ENCODE results near the gene TMEM131.

The TMEM131 gene

DNA sequence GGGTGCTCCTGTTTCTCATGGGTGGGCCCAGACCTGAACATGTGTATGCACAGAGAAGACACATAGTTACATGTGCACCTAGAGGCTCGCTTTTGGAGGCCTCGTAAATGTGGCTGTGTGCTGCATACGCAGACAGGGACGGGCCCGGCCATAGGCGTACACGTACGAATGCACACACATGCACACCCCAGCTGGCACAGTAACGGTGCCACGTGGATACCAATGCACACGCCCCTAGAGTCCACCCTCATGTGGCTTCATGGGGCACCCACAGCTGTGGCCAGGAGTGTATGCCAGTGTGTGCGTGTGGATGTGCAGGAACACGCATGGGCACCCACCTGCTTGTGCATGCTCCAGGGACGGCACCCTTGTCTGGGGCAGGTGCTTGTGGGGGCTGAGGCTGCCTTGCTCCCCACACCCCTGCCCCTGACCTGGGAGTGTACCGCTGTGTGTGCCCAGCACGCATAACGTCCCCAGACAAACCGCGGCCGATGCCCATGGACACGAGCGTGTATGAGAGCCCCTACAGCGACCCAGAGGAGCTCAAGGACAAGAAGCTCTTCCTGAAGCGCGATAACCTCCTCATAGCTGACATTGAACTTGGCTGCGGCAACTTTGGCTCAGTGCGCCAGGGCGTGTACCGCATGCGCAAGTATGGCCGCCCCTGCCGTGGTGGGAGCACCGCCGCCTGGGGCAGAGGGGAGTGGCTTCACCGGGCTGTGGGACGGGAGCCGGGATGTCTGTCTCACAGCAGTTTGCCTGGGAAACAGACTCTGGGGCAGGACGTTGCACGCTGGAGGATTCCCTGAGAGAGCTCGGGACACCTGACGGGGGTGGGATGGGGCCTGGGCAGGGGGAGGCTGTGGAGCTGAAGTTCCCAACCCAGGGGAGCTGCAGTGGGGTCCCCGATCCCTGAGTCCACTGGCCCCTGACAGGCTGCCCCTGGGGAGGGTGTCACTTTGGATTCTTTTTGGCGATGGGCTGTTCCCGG is 261.4 kb downstream of the TMEM131 start:
- no peak for DNase-seq

DNA sequence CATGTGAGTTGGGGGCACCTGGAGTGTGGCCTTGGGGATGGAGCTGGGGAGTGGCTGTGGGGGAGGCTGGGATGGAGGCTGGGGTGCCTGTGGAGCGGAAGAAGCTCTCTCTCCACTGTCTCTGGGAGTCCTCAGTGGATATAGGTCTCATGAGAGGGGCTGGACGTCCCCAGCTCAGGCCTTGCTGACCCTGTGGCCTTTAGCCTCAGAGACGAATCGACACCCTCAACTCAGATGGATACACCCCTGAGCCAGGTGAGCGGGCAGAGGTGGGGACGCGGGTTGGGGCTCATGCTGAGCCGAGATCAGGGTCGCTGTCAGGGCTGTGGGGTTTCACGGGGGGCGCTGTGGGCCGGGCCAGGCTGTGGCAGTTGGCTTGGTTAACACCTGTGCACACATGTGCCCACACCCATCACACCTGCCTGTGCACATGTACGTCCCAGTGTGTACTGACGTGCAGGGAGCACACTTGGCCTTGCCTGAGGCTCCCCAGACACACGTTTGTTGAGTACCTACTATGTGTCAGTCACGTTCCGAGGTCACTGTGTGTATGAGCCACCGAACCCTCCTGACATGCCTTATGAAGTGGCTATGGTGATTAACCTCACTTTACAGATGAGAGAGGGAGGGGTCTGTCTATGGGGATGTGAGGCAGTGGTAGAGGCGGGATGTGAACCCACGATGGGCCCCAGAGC is 262.3 kb downstream of the TMEM131 start:
- DNase-seq, result no peak

DNA sequence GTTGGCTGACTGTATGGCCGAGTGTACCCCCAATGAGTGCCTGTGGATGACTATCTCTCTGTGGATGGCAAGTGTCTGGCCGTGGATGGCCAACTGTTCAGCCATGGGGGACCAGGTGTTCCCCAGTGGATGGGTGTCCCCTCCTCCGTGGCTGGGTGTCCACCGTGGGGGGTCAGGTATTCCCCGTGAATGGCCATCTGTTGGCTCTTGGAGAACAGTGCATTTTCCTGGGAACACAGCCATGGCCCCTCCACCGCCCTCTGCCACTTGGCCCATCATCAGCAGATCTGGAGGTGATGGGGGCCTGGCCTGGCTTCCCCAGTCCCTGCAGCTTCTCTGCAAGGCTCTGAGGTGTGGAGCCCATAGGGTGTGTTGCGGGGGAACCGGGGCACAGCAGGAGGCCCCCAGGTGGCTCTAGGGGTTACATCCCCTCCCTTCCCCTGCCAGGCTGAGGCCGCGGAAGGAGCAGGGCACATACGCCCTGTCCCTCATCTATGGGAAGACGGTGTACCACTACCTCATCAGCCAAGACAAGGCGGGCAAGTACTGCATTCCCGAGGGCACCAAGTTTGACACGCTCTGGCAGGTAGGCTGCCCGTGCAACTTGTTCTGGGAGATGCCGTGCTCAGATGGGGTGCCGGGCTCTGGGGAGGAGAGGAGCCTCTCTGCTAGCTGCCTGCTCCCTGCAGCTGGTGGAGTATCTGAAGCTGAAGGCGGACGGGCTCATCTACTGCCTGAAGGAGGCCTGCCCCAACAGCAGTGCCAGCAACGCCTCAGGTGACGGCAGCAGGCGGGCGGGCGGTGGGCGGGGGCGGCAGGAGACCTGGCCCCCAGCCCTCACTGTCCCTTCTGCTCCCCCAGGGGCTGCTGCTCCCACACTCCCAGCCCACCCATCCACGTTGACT is 263.1 kb downstream of the TMEM131 start:
- no peak for DNase-seq

DNA sequence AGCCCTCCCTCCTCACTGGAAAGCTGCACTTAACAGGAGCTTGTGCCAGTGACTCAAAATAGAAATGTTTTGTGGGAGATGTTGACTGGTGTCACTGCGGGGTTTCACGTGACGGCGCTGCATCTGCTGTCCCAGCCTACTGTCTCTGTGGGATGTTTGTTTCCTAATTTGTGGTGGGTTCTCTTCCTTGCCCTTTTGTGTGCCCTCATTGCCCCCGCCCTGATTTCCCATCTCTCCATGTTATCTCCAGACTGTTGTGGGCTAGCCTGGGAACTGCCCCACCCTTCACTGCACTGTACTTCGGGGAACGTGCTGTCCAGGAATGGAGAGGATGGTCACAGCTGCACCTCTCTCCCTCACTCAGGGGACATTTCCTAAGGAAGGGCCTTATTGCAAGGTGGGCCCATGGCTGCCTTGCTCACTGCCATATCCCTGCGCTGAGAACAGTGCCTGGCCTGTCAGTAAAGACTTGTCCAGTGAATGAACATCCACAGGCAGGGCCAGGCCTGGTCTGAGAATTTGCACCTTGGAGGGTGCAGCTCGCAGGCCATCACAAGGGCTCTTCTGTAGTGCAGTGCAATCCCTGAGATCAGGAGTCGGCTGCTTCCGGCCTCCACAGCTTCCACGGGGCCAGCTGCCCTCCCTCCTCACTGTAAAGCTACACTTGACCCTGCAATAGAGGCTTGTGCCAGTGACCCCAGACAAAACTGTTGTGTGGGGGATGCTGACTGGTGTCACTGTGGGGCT is 264.3 kb downstream of the TMEM131 start:
- no peak for DNase-seq

DNA sequence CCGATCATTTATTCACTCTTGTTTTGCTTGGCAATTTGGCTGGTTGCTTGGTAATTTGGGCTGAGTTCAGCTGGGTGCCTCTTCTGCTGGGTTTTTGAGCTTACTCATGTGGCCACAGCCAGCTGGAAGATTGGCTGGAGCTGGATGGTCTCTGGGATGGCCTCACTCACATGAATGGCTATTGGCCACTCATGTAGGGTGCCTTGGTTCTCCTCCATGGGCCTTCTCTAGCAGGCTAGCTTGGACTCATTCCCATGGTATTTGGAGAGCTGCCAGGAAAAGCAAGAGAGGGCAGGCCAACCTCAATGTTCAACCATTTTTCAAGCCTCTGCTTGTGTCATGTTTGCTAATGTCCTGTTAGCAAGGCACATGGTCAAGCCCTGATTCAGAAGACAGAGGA is 265.5 kb downstream of the TMEM131 start:
- DNase-seq, result no peak

DNA sequence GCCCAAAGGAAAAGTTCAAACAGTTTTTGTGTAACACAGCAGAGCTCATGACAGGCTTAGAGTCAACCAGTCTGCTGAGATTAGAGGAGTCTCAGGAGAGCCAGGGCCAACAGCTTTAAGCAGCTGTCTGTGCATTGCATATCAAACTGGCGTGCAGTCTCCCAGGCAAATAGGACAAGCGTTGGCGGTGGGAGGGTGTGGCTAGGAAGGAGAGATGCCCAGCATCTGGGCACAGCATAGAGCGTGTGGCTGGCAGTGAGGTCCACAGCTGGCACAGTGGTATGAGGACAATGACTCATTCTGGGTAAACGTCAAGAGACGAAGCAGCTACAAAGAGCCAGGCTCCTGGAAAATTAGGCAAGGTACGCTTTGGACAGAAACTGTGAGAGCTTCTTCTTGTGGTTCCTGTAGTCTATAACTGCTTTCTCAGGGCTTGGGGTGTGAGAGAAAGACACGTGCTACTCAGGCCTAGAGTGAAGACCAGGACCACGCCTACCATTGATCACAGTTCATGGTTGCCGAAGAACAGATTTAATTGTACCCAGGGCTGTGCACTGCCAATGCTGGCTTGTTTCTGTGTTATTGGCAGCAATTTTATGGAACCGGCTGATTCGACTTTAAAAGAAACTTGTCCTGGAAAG is 267.5 kb downstream of the TMEM131 start:
- no peak for DNase-seq

DNA sequence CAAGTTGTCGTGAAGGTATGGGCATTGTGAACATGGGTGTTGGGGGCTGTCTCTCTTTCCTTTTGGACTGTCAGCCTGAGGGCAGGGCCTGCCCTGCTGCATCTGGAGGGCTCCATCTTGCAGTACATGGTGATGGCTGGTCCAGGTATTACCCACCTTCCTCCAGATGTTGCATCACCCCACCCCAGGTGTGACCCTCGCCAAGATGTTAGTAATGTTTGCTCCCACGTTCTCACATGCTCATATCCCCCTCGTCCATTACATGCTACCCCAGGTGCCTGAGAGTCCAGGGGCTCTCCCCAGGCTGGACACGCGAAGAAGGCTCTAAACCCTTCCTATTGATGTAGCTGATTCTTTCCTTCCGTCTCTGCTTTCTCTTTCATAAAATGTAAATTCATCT is 268.5 kb downstream of the TMEM131 start:
- no peak for DNase-seq

DNA sequence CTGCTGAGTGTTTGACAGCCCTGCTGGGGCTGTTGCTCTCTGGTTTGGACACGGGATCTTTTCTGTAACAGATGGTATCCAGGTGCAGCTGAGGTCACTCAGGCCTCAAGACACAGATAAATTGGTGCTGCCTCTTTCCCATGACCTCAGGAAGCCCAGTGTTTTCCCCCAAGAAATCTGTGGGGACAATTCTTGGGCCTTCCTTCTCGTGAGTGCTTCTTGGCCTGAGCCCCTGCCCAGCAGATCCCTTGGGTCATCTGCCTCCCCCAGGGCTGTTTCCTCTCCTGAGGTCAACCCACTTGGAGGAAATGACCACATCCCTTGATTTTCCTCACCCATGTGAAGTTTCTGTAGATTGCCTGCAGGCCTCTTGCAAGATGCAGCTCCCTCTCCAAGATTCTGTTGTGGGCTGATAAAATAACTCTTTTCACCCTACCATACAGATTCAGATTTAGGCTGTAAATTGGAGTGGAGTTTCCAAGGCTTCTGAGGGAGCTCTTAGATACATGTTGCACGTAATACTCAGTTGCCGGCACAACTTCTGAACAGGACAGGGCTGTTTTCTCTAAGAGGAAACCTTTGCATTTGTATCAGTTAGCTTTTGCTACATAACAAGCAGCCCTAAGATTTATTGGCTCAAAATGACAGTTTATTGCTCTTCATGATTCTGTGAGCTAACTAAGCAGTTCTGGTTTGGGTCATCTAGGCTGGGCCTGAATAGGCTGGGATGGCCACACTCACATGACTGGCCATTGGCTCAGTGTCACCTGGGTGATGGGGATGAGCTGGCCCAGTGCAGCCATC is 269.3 kb downstream of the TMEM131 start:
- no peak for DNase-seq

DNA sequence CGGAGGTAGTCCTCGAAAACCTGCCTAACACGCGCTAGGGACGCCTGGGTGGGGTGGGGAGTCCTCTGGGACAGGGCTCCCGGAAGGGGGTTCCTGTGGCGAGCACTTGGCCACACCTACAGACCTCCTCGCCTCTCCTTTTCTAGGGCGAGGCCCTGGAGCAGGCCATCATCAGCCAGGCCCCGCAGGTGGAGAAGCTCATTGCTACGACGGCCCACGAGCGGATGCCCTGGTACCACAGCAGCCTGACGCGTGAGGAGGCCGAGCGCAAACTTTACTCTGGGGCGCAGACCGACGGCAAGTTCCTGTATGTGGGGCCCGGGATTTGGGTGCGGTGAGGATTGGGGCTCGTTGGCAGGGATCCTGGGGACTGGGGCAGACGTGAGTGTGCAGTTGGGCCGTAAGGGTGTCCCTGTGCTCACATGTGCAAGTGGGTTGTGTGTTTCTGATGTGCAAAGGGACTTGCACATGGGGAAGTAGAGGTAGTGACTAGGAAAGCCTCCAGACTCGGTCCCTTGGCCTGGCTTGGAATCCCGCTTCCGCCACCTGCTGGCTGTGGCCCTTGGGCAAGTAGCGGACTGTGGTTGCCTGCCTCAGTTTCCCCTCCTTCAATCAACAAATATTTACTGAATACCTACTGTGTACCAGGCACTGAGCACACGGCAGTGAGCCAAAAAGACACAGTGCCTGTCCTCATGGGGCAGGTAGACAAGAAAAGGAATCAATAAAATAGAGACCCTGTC is 270.6 kb downstream of the TMEM131 start:
- no peak for DNase-seq

DNA sequence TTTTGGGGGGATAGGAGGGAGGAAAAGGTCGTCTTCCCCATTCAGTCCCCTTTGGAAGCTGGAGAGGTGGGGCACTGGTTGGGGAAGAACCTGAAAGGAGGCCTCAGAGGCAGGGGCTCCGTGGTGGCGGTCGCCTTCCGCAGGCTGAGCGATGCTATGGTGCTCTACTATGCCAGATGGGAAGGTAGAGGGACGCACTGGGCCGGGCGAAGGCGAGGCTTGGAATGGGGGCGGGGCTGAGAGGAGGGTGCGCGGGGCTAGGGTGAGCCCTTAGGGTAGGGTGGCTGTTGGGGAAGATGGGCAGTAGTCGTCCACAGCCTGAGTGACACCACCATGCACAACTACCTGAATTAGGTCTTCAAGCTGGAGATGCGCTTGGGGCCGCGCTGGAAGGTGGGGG is 271.2 kb downstream of the TMEM131 start:
- DNase-seq, result no peak

DNA sequence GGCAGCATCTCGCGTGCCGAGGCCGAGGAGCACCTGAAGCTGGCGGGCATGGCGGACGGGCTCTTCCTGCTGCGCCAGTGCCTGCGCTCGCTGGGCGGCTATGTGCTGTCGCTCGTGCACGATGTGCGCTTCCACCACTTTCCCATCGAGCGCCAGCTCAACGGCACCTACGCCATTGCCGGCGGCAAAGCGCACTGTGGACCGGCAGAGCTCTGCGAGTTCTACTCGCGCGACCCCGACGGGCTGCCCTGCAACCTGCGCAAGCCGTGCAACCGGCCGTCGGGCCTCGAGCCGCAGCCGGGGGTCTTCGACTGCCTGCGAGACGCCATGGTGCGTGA is 271.7 kb downstream of the TMEM131 start:
- no peak for DNase-seq

DNA sequence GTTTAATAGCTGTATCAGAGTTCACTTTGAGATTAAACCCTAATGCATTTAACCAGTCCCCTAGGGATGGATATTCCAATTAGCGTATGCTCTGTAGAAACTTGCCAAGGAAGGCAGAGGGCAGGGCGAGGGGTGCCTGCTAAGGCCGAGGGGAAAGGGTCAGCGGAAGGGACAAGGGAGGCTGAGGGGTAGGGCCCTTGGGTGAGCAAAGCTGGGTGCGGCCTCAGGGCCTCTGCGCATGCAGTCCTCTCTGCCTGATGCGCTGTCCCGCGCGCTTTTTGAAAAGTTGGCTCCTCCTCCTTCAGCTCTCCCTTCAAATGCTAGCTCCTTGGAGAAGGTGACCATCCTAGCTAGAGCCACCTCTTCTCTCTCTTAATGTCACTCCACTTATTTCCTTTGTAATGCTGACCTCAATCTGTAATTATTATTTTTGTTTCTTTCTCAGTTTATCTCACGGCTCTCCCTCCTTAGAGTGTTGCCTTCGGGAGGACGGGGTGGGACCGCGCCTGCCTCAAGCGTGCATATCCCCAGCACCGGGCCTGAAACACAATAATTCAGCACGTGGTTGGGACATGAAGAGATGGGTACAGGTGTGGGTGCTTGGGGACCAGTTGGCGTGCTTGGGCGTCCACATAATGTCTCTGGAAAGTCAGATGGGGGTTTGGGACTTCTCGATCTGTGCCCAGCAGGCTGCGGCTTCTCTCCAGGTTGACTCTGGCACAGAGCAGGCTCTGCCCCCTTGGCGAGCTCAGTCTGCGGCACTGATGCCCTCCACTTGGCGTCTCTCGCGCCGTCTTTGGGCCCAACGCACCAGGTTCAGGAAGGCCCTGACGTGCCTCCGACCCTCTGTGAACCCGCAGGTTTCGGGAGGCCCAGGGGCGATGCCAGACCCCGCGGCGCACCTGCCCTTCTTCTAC is 272.3 kb downstream of the TMEM131 start:
- DNase-seq, result no peak

DNA sequence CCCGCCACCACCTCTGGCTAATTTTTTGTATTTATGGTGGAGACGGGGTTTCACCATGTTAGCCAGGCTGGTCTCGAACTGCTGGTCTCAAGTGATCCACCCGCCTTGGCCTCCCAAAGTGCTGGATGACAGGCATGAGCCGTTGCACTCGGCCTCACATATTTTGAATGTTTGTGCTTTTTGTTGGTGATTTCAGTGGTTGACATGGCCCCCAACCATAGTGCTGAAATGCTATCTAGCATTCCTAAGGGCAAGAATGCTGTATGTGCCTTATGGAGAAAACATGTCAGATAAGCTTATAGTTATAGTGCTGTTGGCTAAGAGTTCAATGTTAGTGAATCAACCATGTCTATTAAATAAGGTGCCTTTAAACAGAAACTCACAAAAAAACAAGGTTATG is 273.5 kb downstream of the TMEM131 start:
- DNase-seq, result no peak

DNA sequence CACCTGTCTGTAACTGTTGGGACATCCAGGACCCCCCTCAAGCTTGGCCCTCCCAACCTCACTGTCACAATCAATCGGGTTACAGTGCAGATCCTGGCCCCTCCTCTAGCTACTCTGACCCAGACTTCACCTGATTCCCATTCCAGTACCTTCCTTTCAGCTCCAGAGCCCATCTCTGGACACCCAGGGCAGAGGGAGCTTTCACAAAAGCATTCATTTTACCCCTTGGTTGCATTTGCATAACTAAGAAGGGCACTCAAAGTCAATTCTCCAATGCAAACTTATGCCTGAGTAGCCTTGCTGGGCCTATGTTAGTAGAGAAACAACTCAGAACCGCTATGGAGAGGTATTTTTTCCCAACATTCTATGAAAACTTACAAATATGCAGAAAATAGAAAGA is 275.0 kb downstream of the TMEM131 start:
- DNase-seq, result no peak

DNA sequence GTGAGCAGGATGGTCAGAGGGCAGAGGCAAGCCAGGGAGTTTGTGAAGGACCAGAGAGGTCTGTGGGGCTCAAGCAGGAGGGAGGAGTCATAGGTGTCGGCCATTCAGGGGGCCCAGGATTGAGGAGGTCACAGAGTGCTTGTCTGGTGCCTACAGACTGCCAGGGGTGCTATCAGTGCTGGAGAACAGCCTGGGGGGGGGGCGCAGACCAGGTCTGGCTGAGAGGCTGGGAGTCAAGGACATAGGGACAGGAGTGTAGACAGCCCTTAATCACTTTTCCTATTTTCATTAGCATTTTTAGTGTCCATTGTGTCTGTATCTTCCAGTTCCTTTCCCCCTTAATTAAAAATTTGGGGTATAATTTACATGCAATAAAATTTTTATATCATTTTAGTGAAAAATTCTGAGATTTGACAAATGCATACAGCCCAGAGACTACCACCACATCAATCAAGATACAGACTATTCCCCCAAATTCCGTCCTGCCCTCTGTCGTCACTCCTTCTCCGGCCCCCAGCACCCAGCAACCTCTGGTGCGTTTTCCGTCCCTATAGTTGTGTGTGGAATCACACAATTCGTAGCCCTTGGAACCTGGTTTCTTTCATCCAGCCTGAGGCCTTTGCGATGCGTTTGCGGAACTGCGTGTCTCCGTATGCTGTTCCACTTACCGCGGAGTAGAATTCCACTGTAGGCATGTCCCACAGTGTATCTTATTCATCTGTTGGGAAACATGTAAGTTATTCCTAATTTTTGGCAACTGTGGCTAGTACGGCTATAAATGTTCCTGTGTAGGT is 276.2 kb downstream of the TMEM131 start:
- no peak for DNase-seq

DNA sequence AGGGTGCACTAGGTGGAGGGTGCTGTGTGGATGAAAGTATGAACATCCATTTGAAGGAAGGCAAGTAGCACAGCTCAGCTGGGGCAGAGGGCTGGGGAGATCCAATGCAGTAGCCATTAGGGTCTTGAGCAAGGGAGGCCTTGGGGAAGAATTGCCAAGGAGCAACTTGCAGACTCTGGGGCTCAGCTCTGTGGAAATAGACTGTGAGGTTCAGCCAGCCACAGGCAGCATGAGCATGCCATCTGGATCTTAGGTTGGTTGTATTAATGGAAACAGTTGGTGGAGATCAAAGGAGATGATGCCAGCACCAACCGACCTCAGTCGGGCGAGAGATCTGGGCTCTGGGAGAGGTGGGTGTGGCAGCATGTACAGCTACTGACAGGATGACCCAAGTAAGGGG is 276.8 kb downstream of the TMEM131 start:
- no peak for DNase-seq

DNA sequence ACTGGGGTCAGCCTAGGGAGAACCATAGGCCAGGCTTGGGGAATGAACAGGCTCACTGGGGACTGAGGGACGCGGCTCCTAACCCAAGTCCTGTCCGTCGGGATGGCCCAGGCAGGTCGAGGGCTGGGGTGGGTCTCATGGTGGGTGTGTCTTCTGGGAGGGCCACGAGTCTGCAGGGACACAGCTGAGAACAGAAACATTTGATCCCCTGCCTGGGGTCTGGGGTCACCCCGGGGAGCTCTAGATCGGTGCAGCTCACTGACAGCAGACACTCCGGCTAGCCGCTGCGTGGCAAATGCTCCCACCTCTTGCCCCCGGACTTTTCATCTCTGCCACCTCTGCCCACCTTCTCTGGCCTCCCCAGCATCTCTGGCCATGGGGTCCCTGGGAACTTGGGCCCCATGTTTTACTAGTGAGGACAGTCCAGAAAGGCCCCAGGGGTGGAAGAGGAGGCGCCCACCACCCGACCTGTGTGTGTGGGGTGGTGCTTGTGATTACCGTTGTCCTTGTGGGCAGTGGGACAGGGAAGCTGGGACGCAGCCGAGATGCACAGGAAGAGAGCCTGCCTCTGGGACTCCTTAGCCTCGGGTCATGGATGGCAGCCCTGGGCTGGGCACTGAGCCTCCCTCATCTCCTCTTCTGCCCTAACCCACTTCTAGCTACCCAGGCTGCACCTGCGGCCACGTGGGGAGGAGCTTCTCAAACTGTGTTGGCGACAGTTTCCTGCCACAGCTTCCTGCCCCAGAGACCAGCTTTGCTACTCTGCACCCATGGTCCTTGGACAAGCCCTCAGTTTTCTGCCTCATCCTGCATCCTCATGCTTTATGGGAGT is 277.5 kb downstream of the TMEM131 start:
- no peak for DNase-seq

DNA sequence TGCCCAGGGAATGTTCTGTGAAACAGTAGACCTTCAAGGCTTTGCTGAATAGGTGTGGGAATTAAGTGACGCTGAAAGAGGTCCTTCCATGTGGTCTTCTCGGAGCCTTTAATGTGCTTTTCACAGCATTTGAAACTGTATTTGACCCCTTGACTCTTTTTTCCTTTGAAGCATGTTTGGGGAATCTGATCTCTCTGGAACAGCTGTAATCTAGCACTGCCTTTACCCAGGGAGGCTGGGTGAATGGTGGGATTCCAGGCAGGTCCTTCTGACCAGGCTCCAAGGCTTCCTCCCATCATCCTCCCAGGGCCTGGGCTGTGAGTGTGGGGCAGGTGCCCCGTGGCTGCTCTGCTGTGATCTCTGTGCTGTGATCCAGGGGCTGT is 278.1 kb downstream of the TMEM131 start:
- no peak for DNase-seq
